ENCODE measurements around the gene MORC2.

MORC2 gene

DNA sequence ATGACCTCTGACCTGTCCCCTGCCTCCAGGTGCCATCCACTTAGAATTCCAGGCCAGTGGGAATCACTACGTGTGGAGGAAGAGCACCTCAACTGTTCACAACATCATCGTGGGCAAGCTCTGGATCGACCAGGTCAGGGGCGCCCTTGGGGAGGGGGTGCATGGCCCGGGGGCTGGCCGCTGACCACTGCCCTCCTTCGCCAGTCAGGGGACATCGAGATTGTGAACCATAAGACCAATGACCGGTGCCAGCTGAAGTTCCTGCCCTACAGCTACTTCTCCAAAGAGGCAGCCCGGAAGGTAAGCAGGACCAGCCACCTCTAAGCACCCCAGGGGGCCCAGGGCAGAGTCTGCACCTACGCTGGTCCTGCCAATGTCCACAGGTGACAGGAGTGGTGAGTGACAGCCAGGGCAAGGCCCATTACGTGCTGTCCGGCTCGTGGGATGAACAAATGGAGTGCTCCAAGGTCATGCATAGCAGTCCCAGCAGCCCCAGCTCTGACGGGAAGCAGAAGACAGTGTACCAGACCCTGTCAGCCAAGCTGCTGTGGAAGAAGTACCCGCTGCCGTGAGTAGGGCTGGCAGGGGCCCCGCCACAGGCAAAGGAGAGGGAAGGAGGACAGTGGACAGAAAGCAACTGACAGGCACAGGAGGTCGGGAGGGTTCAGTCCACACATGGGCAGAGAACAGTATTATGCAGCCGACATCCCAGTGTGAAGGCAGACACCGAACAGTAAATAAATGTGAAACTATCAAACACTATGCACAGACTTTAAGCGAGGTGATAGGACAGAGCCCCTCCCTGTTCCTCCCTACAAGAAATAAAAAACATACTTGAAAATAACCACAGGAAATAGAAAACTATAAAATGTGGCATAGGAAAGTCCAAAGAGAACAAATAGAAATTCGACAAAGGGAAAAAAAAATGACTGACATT is 74.9 kb downstream of the MORC2 start:
- Histone ChIP-seq H3K4me1 (ENCODE audit: control insufficient read depth in 1 of 2, insufficient read depth in 2 of 2, low read length in 2 of 2) (no peaks in the 10 kb centered on the region), H3K36me3 (ENCODE audit: control insufficient read depth in 1 of 2, insufficient read depth in 2 of 2, low read length in 2 of 2) (peaks cover 7 to 13% of the 10 kb centered on the region in 2 donors), H3K27ac (ENCODE audit: low read length) (no peak overlapping the region)

GRCh38 chr22:30892731-30893221 is 75.8 kb downstream of the MORC2 start:
- Histone ChIP-seq H3K4me3 (ENCODE audit: low read depth in 1 of 2, low read length in 2 of 2) (no peak overlapping the region), H3K4me1 (ENCODE audit: control insufficient read depth in 1 of 2, insufficient read depth in 2 of 2, low read length in 2 of 2) (no peaks in the 10 kb centered on the region), H3K9me3 (ENCODE audit: control insufficient read depth in 1 of 2, low read length in 2 of 2) (no peaks in the 10 kb centered on the region), H3K27me3 (ENCODE audit: low read depth, low read length) (no peaks in the 10 kb centered on the region), H3K27ac (ENCODE audit: low read length) (no peak overlapping the region), H3K36me3 (ENCODE audit: control insufficient read depth in 1 of 2, insufficient read depth in 2 of 2, low read length in 2 of 2) (peaks cover 7 to 13% of the 10 kb centered on the region in 2 donors)

More for the DNA sequence above, 74.9 kb downstream of the MORC2 start:
- H3K9me3 ChIP-seq (ENCODE audit: control insufficient read depth in 1 of 2, low read length in 2 of 2): peaks cover 0 to 4% of the 10 kb centered on the region in 2 donors
- no peak overlapping the region for H3K4me3 ChIP-seq (ENCODE audit: low read depth in 1 of 2, low read length in 2 of 2)
- H3K27me3 ChIP-seq (ENCODE audit: low read depth, low read length): no peaks in the 10 kb centered on the region

DNA sequence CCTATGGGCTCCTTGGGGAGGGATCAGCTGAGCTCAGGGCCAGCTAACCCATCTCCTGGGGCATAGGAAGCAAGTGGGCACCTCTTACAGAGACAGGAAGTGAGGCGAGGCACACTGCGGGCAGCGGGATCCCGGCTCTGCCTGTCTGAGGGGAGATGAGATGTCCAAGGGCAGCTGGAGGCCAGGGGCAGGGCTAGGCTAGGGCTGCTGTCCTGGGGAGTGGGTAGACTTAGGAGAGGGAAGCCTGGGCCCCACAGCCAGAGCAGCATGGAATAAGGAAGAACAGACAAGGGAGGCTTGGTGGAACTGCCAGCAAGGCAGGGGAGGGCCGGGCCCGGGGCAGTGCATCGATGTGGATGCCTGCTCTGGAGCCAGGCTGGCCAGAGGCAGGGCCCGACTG is 76.3 kb downstream of the MORC2 start:
- Histone ChIP-seq H3K9me3 (ENCODE audit: control insufficient read depth in 1 of 2, low read length in 2 of 2) (no peaks in the 10 kb centered on the region), H3K27me3 (ENCODE audit: low read depth, low read length) (no peaks in the 10 kb centered on the region), H3K36me3 (ENCODE audit: control insufficient read depth in 1 of 2, insufficient read depth in 2 of 2, low read length in 2 of 2) (peaks cover 7 to 13% of the 10 kb centered on the region in 2 donors), H3K4me3 (ENCODE audit: low read depth in 1 of 2, low read length in 2 of 2) (no peak overlapping the region), H3K4me1 (ENCODE audit: control insufficient read depth in 1 of 2, insufficient read depth in 2 of 2, low read length in 2 of 2) (no peaks in the 10 kb centered on the region), H3K27ac (ENCODE audit: low read length) (no peak overlapping the region)

- no peaks in the 10 kb centered on the region for H3K4me1 ChIP-seq (ENCODE audit: control insufficient read depth in 1 of 2, insufficient read depth in 2 of 2, low read length in 2 of 2)
- H3K27me3 ChIP-seq (ENCODE audit: low read depth, low read length): no peaks in the 10 kb centered on the region
- no peaks in the 10 kb centered on the region for H3K9me3 ChIP-seq (ENCODE audit: control insufficient read depth in 1 of 2, low read length in 2 of 2)
- H3K27ac ChIP-seq (ENCODE audit: low read length): no peak overlapping the region
- no peak overlapping the region for H3K4me3 ChIP-seq (ENCODE audit: low read depth in 1 of 2, low read length in 2 of 2)
- peaks cover 7 to 13% of the 10 kb centered on the region in 2 donors for H3K36me3 ChIP-seq (ENCODE audit: control insufficient read depth in 1 of 2, insufficient read depth in 2 of 2, low read length in 2 of 2)
These were observed 76.8 kb downstream of the MORC2 start for GRCh38 chr22:30891781-30892180.

DNA sequence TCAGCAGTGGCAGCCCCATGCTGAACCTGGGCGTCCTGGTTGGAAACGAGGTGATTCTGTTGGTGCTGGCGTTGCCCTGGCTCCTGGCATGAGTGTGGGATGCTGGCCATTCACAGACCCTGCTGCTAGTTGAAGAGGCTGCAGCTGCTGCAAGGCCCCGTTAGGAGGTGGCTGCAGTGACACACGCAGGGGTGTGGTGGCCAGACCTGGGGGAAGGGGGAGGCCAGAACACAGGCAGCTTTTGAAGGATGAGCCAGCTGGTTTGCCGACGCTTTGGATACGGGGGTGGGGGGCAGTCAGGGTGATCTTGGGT is 77.2 kb downstream of the MORC2 start:
- Histone ChIP-seq H3K36me3 (ENCODE audit: control insufficient read depth in 1 of 2, insufficient read depth in 2 of 2, low read length in 2 of 2) (peaks cover 7 to 13% of the 10 kb centered on the region in 2 donors), H3K9me3 (ENCODE audit: control insufficient read depth in 1 of 2, low read length in 2 of 2) (no peaks in the 10 kb centered on the region), H3K27me3 (ENCODE audit: low read depth, low read length) (no peaks in the 10 kb centered on the region), H3K4me1 (ENCODE audit: control insufficient read depth in 1 of 2, insufficient read depth in 2 of 2, low read length in 2 of 2) (no peaks in the 10 kb centered on the region), H3K4me3 (ENCODE audit: low read depth in 1 of 2, low read length in 2 of 2) (no peak overlapping the region), H3K27ac (ENCODE audit: low read length) (no peak overlapping the region)

- H3K36me3 ChIP-seq (ENCODE audit: control insufficient read depth in 1 of 2, insufficient read depth in 2 of 2, low read length in 2 of 2): peaks cover 7 to 13% of the 10 kb centered on the region in 2 donors
These were observed 77.7 kb downstream of the MORC2 start for GRCh38 chr22:30890686-30891442.

DNA sequence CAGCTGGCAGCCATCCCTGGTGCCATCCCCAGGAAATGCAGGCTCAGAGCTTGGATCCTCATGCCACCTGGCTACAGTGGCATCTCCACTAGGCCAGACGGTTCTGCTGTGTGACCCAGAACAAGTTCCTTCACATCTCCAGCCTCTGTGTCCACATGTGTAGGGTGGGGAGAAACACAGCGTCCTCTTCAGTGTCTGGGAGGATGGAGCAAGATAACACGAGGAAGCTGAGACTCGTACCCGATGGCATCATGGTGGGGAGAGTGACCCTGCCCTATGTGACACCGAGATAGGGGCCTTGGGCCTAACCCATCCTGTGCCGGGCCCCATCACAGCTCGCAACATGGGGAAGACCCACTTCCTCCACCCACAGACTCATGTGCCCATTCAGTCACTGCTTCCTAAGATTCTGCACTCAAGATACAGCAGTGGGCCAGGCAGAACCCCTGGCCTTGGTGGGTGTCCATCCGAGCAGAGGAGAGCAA is 78.5 kb downstream of the MORC2 start:
- Histone ChIP-seq H3K4me1 (ENCODE audit: control insufficient read depth in 1 of 2, insufficient read depth in 2 of 2, low read length in 2 of 2) (no peaks in the 10 kb centered on the region), H3K27ac (ENCODE audit: low read length) (no peak overlapping the region), H3K36me3 (ENCODE audit: control insufficient read depth in 1 of 2, insufficient read depth in 2 of 2, low read length in 2 of 2) (peaks cover 7 to 13% of the 10 kb centered on the region in 2 donors), H3K27me3 (ENCODE audit: low read depth, low read length) (no peaks in the 10 kb centered on the region), H3K4me3 (ENCODE audit: low read depth in 1 of 2, low read length in 2 of 2) (no peak overlapping the region), H3K9me3 (ENCODE audit: control insufficient read depth in 1 of 2, low read length in 2 of 2) (no peaks in the 10 kb centered on the region)

More at GRCh38 chr22:30890686-30891442, 77.7 kb downstream of the MORC2 start:
- no peak overlapping the region for H3K27ac ChIP-seq (ENCODE audit: low read length)
- no peaks in the 10 kb centered on the region for H3K9me3 ChIP-seq (ENCODE audit: control insufficient read depth in 1 of 2, low read length in 2 of 2)
- no peaks in the 10 kb centered on the region for H3K27me3 ChIP-seq (ENCODE audit: low read depth, low read length)
- H3K4me1 ChIP-seq (ENCODE audit: control insufficient read depth in 1 of 2, insufficient read depth in 2 of 2, low read length in 2 of 2): no peaks in the 10 kb centered on the region
- H3K4me3 ChIP-seq (ENCODE audit: low read depth in 1 of 2, low read length in 2 of 2): no peak overlapping the region

- H3K4me3 ChIP-seq (ENCODE audit: low read depth in 1 of 2, low read length in 2 of 2): no peak overlapping the region
- no peak overlapping the region for H3K27ac ChIP-seq (ENCODE audit: low read length)
- no peaks in the 10 kb centered on the region for H3K27me3 ChIP-seq (ENCODE audit: low read depth, low read length)
- peaks cover 3 to 9% of the 10 kb centered on the region in 2 donors for H3K36me3 ChIP-seq (ENCODE audit: control insufficient read depth in 1 of 2, insufficient read depth in 2 of 2, low read length in 2 of 2)
- no peaks in the 10 kb centered on the region for H3K4me1 ChIP-seq (ENCODE audit: control insufficient read depth in 1 of 2, insufficient read depth in 2 of 2, low read length in 2 of 2)
- no peaks in the 10 kb centered on the region for H3K9me3 ChIP-seq (ENCODE audit: control insufficient read depth in 1 of 2, low read length in 2 of 2)
These were observed 79.1 kb downstream of the MORC2 start for GRCh38 chr22:30889268-30889995.

GRCh38 chr22:30887861-30888260 is 80.7 kb downstream of the MORC2 start:
- Histone ChIP-seq H3K27ac (ENCODE audit: low read length) (no peak overlapping the region), H3K4me3 (ENCODE audit: low read depth in 1 of 2, low read length in 2 of 2) (no peak overlapping the region), H3K36me3 (ENCODE audit: control insufficient read depth in 1 of 2, insufficient read depth in 2 of 2, low read length in 2 of 2) (peaks cover 0 to 9% of the 10 kb centered on the region in 2 donors), H3K27me3 (ENCODE audit: low read depth, low read length) (no peaks in the 10 kb centered on the region), H3K9me3 (ENCODE audit: control insufficient read depth in 1 of 2, low read length in 2 of 2) (no peaks in the 10 kb centered on the region), H3K4me1 (ENCODE audit: control insufficient read depth in 1 of 2, insufficient read depth in 2 of 2, low read length in 2 of 2) (no peaks in the 10 kb centered on the region)

DNA sequence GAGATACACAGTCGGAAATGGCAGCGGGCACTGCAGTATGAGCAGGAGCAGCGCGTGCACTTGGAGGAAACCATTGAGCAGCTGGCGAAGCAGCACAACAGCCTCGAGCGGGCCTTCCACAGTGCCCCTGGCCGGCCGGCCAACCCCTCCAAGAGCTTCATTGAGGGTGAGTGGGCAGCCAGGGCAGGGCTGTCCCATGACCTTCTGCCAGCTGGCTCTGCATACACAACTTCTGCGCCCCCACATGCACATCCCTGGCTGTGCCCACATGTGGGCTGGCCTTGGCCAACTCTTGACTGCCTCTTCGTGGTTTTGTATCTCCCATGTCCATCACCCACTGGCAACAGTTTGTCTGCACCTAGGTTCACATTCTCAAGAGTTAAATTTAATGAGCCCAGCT is 81.1 kb downstream of the MORC2 start:
- H3K27ac ChIP-seq (ENCODE audit: low read length): no peak overlapping the region
- no peaks in the 10 kb centered on the region for H3K27me3 ChIP-seq (ENCODE audit: low read depth, low read length)
- H3K4me3 ChIP-seq (ENCODE audit: low read depth in 1 of 2, low read length in 2 of 2): no peak overlapping the region
- no peaks in the 10 kb centered on the region for H3K9me3 ChIP-seq (ENCODE audit: control insufficient read depth in 1 of 2, low read length in 2 of 2)
- no peaks in the 10 kb centered on the region for H3K4me1 ChIP-seq (ENCODE audit: control insufficient read depth in 1 of 2, insufficient read depth in 2 of 2, low read length in 2 of 2)
- peaks cover 0 to 9% of the 10 kb centered on the region in 2 donors for H3K36me3 ChIP-seq (ENCODE audit: control insufficient read depth in 1 of 2, insufficient read depth in 2 of 2, low read length in 2 of 2)

DNA sequence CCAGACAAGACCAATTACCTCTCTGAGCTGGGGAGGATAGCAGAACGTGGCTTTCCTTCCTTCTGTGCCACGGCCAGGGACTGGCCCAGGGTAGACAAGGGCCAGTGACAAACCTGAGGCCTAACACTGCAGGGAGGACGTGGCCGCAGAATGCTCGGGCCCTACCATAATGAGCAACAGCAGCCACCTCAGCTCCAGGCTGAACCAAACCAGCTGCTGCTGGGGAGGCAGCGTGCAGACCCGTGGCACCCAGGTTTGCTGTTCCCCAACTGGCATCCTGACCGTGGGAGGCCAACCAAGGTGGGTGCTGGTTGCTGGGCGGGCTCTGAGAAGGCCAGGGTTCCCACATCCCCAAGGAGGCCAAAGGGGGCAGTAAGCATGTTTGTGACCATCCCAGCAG is 83.0 kb downstream of the MORC2 start:
- H3K36me3 ChIP-seq (ENCODE audit: control insufficient read depth in 1 of 2, insufficient read depth in 2 of 2, low read length in 2 of 2): peaks cover 0 to 9% of the 10 kb centered on the region in 2 donors
- no peaks in the 10 kb centered on the region for H3K27me3 ChIP-seq (ENCODE audit: low read depth, low read length)
- H3K9me3 ChIP-seq (ENCODE audit: control insufficient read depth in 1 of 2, low read length in 2 of 2): no peaks in the 10 kb centered on the region
- no peak overlapping the region for H3K4me3 ChIP-seq (ENCODE audit: low read depth in 1 of 2, low read length in 2 of 2)
- no peaks in the 10 kb centered on the region for H3K4me1 ChIP-seq (ENCODE audit: control insufficient read depth in 1 of 2, insufficient read depth in 2 of 2, low read length in 2 of 2)
- no peak overlapping the region for H3K27ac ChIP-seq (ENCODE audit: low read length)

Measured in muscle layer of duodenum (tissue), 2 donors.